MM.1S (cell line): ENCODE data around the gene SNRNP40.

Experiments used
- CTCF ChIP-seq: fragments of 300-600 bp; sonication (generic); IDR thresholded peaks from 2 replicates; pipeline ENCODE4 v1.5.1; 2016; ENCODE audit warnings: antibody characterized with exemption, low read length, mixed read lengths
- EZH2phosphoT487 ChIP-seq: fragments of 300-600 bp; sonication (generic); IDR thresholded peaks from 2 replicates; pipeline ENCODE4 v1.6.1; 2018; ENCODE audit warnings: antibody characterized with exemption, low read length

GRCh38 chr1:31230378-31230777 lies 66.2 kb downstream of the SNRNP40 start:
- TF ChIP-seq CTCF: no peak
- TF ChIP-seq EZH2phosphoT487: no peak
